Activated naive CD4-positive, alpha-beta T cell treated with anti-CD3 and anti-CD28 coated beads for 36 hours (primary cell): ENCODE measurements around the gene WSCD2. TPM values are rescaled to one million over a fixed set of nuclear protein-coding genes. Genes with fewer than 3 reads are reported as not detected.
"Not testable (repeated sequence)": the region's sequence is repeated elsewhere in the genome, so short reads cannot be mapped to it uniquely, and the experiment has no call there.

Experiments
- CTCF ChIA-PET: fragments of 350-600 bp; sonication (Branson Sonifier 250); formaldehyde crosslinking; loops from one replicate; lab custom pipeline; 2021; ENCODE audit warnings: antibody characterized with exemption; lab: Charles Lee
- DNase-seq: peaks from one replicate; pipeline ENCODE4 v3.0.0-alpha.2; 2020
- H3K27ac Mint-ChIP-seq: one replicate; pipeline ENCODE4 v1.8.0; 2021; ENCODE audit warnings: mild to moderate bottlenecking, mixed read lengths
- H3K27me3 Mint-ChIP-seq: one replicate; pipeline ENCODE4 v1.8.0; 2021; ENCODE audit warnings: low read depth, mixed read lengths
- H3K36me3 Mint-ChIP-seq: one replicate; pipeline ENCODE4 v1.8.0; 2021; ENCODE audit warnings: low read depth, mixed read lengths
- H3K4me1 Mint-ChIP-seq: one replicate; pipeline ENCODE4 v1.8.0; 2021; ENCODE audit warnings: low read depth, mixed read lengths
- H3K4me3 Mint-ChIP-seq: one replicate; pipeline ENCODE4 v1.8.0; 2021; ENCODE audit warnings: mild to moderate bottlenecking, moderate library complexity, mixed read lengths
- H3K9me3 Mint-ChIP-seq: one replicate; pipeline ENCODE4 v1.8.0; 2021; ENCODE audit warnings: mixed read lengths
- intact Hi-C: fragments of 100-400 bp; cut with micrococcal nuclease; formaldehyde crosslinking; loops from one replicate; pipeline ENCODE4 v1.15.1; 2023
- total RNA-seq, 2 experiments: library from RNA; stranded (reverse); gene quantifications; one replicate each; pipeline ENCODE4 v1.2.3, GENCODE V29; 2021

Gene WSCD2
- total RNA-seq, 2 experiments from 2014 or later, result not detected

GRCh38 chr12:108211157-108211556, 82.1 kb downstream of the WSCD2 start:
- H3K27me3 Mint-ChIP-seq, result peaks cover 19% of the 10 kb centered on the region
- H3K4me3 Mint-ChIP-seq, result no peak overlapping the region
- DNase-seq, result no peak
- intact Hi-C loops, result no loop called here
- no peak overlapping the region for H3K27ac Mint-ChIP-seq
- H3K4me1 Mint-ChIP-seq, result no peaks in the 10 kb centered on the region
- no peaks in the 10 kb centered on the region for H3K9me3 Mint-ChIP-seq
- CTCF ChIA-PET, result no interaction called here
- H3K36me3 Mint-ChIP-seq, result no peaks in the 10 kb centered on the region

GRCh38 chr12:108213871-108214445, 84.9 kb downstream of the WSCD2 start:
- intact Hi-C loops, result no loop called here
- Mint-ChIP-seq H3K4me3 (no peak overlapping the region), H3K27ac (no peak overlapping the region), H3K27me3 (peaks cover 15% of the 10 kb centered on the region), H3K36me3 (no peaks in the 10 kb centered on the region), H3K4me1 (no peaks in the 10 kb centered on the region), H3K9me3 (no peaks in the 10 kb centered on the region)
- CTCF ChIA-PET, result no interaction called here
- no peak for DNase-seq

- H3K27me3 Mint-ChIP-seq, result peaks cover 20% of the 10 kb centered on the region
- H3K36me3 Mint-ChIP-seq, result no peaks in the 10 kb centered on the region
- CTCF ChIA-PET, result no interaction called here
- no peak overlapping the region for H3K4me3 Mint-ChIP-seq
- peak; percentile 49 for DNase-seq
- no peaks in the 10 kb centered on the region for H3K4me1 Mint-ChIP-seq
- H3K27ac Mint-ChIP-seq, result no peak overlapping the region
- H3K9me3 Mint-ChIP-seq, result no peaks in the 10 kb centered on the region
- intact Hi-C loops, result no loop called here
Observed at GRCh38 chr12:108214486-108214885, 85.4 kb downstream of the WSCD2 start.

- no peaks in the 10 kb centered on the region for H3K4me1 Mint-ChIP-seq
- intact Hi-C loops, result no loop called here
- no peak overlapping the region for H3K27ac Mint-ChIP-seq
- H3K36me3 Mint-ChIP-seq, result no peaks in the 10 kb centered on the region
- DNase-seq, result no peak
- H3K27me3 Mint-ChIP-seq, result peaks cover 20% of the 10 kb centered on the region
- CTCF ChIA-PET, result no interaction called here
- H3K4me3 Mint-ChIP-seq, result no peak overlapping the region
- no peaks in the 10 kb centered on the region for H3K9me3 Mint-ChIP-seq
Observed at GRCh38 chr12:108215458-108215857, 86.4 kb downstream of the WSCD2 start.

- DNase-seq, result no peak
- no peak overlapping the region for H3K27ac Mint-ChIP-seq
- no peaks in the 10 kb centered on the region for H3K4me1 Mint-ChIP-seq
Observed at GRCh38 chr12:108218921-108219320, 89.8 kb downstream of the WSCD2 start.

GRCh38 chr12:108225101-108225500, 96.0 kb downstream of the WSCD2 start:
- CTCF ChIA-PET, result interaction anchor here (0.6 kb wide), 1 partner anchor 10 kb away, joined by 3 read pairs; no protein-coding TSS in a partner anchor
- intact Hi-C loops, DNase-seq, H3K4me3 Mint-ChIP-seq, H3K27ac Mint-ChIP-seq, H3K27me3 Mint-ChIP-seq, H3K36me3 Mint-ChIP-seq, H3K9me3 Mint-ChIP-seq, H3K4me1 Mint-ChIP-seq: not testable (repeated sequence)

More at GRCh38 chr12:108218921-108219320, 89.8 kb downstream of the WSCD2 start:
- no peak overlapping the region for H3K4me3 Mint-ChIP-seq
- no peaks in the 10 kb centered on the region for H3K9me3 Mint-ChIP-seq
- intact Hi-C loops, result no loop called here
- CTCF ChIA-PET, result no interaction called here
- H3K27me3 Mint-ChIP-seq, result peaks cover 16% of the 10 kb centered on the region
- H3K36me3 Mint-ChIP-seq, result no peaks in the 10 kb centered on the region

- intact Hi-C loops, result no loop called here
- CTCF ChIA-PET, result no interaction called here
- DNase-seq, result no peak
- Mint-ChIP-seq H3K4me1 (no peaks in the 10 kb centered on the region), H3K36me3 (no peaks in the 10 kb centered on the region), H3K9me3 (no peaks in the 10 kb centered on the region), H3K27me3 (peaks cover 4% of the 10 kb centered on the region), H3K27ac (no peak overlapping the region), H3K4me3 (no peak overlapping the region)
Observed at GRCh38 chr12:108226866-108227265, 97.8 kb downstream of the WSCD2 start.

- intact Hi-C loops, result no loop called here
- no peaks in the 10 kb centered on the region for H3K4me1 Mint-ChIP-seq
- H3K27ac Mint-ChIP-seq, result no peak overlapping the region
- DNase-seq, result no peak
- peaks cover 4% of the 10 kb centered on the region for H3K27me3 Mint-ChIP-seq
- no peak overlapping the region for H3K4me3 Mint-ChIP-seq
- no peaks in the 10 kb centered on the region for H3K36me3 Mint-ChIP-seq
- no peaks in the 10 kb centered on the region for H3K9me3 Mint-ChIP-seq
- CTCF ChIA-PET, result no interaction called here
Observed at GRCh38 chr12:108228746-108229145, 99.7 kb downstream of the WSCD2 start.

- Mint-ChIP-seq H3K27me3 (peaks cover 4% of the 10 kb centered on the region), H3K4me3 (no peak overlapping the region), H3K4me1 (no peaks in the 10 kb centered on the region), H3K27ac (no peak overlapping the region), H3K9me3 (no peaks in the 10 kb centered on the region), H3K36me3 (no peaks in the 10 kb centered on the region)
- DNase-seq, result no peak
- CTCF ChIA-PET, result no interaction called here
- intact Hi-C loops, result no loop called here
Observed at GRCh38 chr12:108231109-108231905, 102.2 kb downstream of the WSCD2 start.

GRCh38 chr12:108231909-108232434, 102.9 kb downstream of the WSCD2 start:
- H3K36me3 Mint-ChIP-seq, result no peaks in the 10 kb centered on the region
- H3K27me3 Mint-ChIP-seq, result peaks cover 4% of the 10 kb centered on the region
- intact Hi-C loops, result no loop called here
- no peaks in the 10 kb centered on the region for H3K4me1 Mint-ChIP-seq
- CTCF ChIA-PET, result interaction anchor here (0.8 kb wide), 1 partner anchor 63 kb away, joined by 3 read pairs; no protein-coding TSS in a partner anchor
- H3K27ac Mint-ChIP-seq, result no peak overlapping the region
- no peaks in the 10 kb centered on the region for H3K9me3 Mint-ChIP-seq
- H3K4me3 Mint-ChIP-seq, result no peak overlapping the region
- DNase-seq, result no peak

- CTCF ChIA-PET, result interaction anchor here (0.8 kb wide), 1 partner anchor 63 kb away, joined by 3 read pairs; no protein-coding TSS in a partner anchor
- intact Hi-C loops, result no loop called here
- Mint-ChIP-seq H3K36me3 (no peaks in the 10 kb centered on the region), H3K4me3 (no peak overlapping the region), H3K9me3 (no peaks in the 10 kb centered on the region), H3K4me1 (no peaks in the 10 kb centered on the region), H3K27me3 (peaks cover 7% of the 10 kb centered on the region), H3K27ac (no peak overlapping the region)
- no peak for DNase-seq
Observed at GRCh38 chr12:108232565-108232964, 103.5 kb downstream of the WSCD2 start.

- H3K27me3 Mint-ChIP-seq, result peaks cover 15% of the 10 kb centered on the region
- CTCF ChIA-PET, result no interaction called here
- intact Hi-C loops, result no loop called here
- H3K4me3 Mint-ChIP-seq, result no peak overlapping the region
- no peaks in the 10 kb centered on the region for H3K9me3 Mint-ChIP-seq
- no peak for DNase-seq
- no peaks in the 10 kb centered on the region for H3K36me3 Mint-ChIP-seq
- no peaks in the 10 kb centered on the region for H3K4me1 Mint-ChIP-seq
- no peak overlapping the region for H3K27ac Mint-ChIP-seq
Observed at GRCh38 chr12:108234158-108234557, 105.1 kb downstream of the WSCD2 start.
